Measurements from ENCODE around the gene RIPOR3. TPM values are rescaled to one million over a fixed set of nuclear protein-coding genes. Genes with fewer than 3 reads are reported as not detected.

The RIPOR3 gene
- polyA plus RNA-seq, 2 of the 4 experiments (the other 2 are of a cell fraction) = 0.03 to 0.06 TPM

GRCh38 chr20:50559856-50560638 lies 131.3 kb downstream of the RIPOR3 start:
- CTCF ChIA-PET = interaction anchor here (0.8 to 14.1 kb wide), 9 partner anchors 12 to 98 kb away, joined by 3 to 171 read pairs (median 4); no protein-coding TSS in a partner anchor
- Histone ChIP-seq H3K4me2 (peak overlapping the region; percentile 65; the same call in 1 of the 3 replicates), H3K4me3 (no peak overlapping the region), H3K27ac (peak overlapping the region; percentile 63 to 87; a peak in 5 of 6 replicates), H3K4me1 (peaks cover 60% of the 10 kb centered on the region), H3K9me3 (no peaks in the 10 kb centered on the region)
- ATAC-seq (no peak), FAIRE-seq (no peak), DNase-seq (ENCODE audit: low read depth in 1 of 2, low spot score in 1 of 2) (no peak)
- no peak for TF ChIP-seq PBX3 (IDR thresholded peaks at IDR 0.05)
- TF ChIP-seq ZNF302 (CRISPR knock-in tag; IDR thresholded peaks at IDR 0.05) = no peak
- TF ChIP-seq MAX (IDR thresholded peaks at IDR 0.05) = no peak
- TF ChIP-seq CBX8 (IDR thresholded peaks at IDR 0.05) = no peak
- TF ChIP-seq KDM5A (IDR thresholded peaks at IDR 0.05) = no peak
- TF ChIP-seq ATOH8 (CRISPR knock-in tag; IDR thresholded peaks at IDR 0.05; ENCODE audit: low read depth) = no peak
- TF ChIP-seq HDAC2 (IDR thresholded peaks at IDR 0.05) = no peak
- TF ChIP-seq HES2 (IDR thresholded peaks at IDR 0.05) = no peak
- no peak for TF ChIP-seq POLR2AphosphoS2 (conservative IDR thresholded peaks at IDR 0.05; ENCODE audit: low read length)
- TF ChIP-seq HOXA7 (CRISPR knock-in tag; IDR thresholded peaks at IDR 0.05) = no peak
- TF ChIP-seq HMGXB4 (CRISPR knock-in tag; IDR thresholded peaks at IDR 0.05; ENCODE audit: borderline replicate concordance) = no peak
- POLR2A ChIA-PET = no interaction called here
- WGBS (ENCODE audit: missing lambda C conversion rate) = 92% methylated on average over 8 of the region's 8 CpGs

- WGBS (ENCODE audit: missing lambda C conversion rate) = 94% methylated on average over 6 of the region's 6 CpGs
- no peak for DNase-seq (ENCODE audit: low read depth in 1 of 2, low spot score in 1 of 2)
Measured at GRCh38 chr20:50559149-50559548, 132.2 kb downstream of the RIPOR3 start.

GRCh38 chr20:50558483-50558925 lies 132.8 kb downstream of the RIPOR3 start:
- Histone ChIP-seq H3K4me1 (peaks cover 46% of the 10 kb centered on the region), H3K4me3 (no peak overlapping the region), H3K27ac (peak overlapping the region; percentile 6 to 58; a peak in 3 of 6 replicates), H3K9me3 (no peaks in the 10 kb centered on the region), H3K4me2 (peak overlapping the region; percentile 50)
- ChIA-PET CTCF (interaction anchor here (0.6 to 14.1 kb wide), 7 partner anchors 11 to 370 kb away, joined by 3 to 171 read pairs (median 5); no protein-coding TSS in a partner anchor), POLR2A (interaction anchor here (0.7 kb wide), 1 partner anchor 233 kb away, joined by 8 read pairs; no protein-coding TSS in a partner anchor)
- FAIRE-seq (no peak), DNase-seq (ENCODE audit: low read depth in 1 of 2, low spot score in 1 of 2) (peak; percentile 71 to 76), ATAC-seq (peak; percentile 82 to 86)
- WGBS (ENCODE audit: missing lambda C conversion rate) = 8% methylated on average over 4 of the region's 4 CpGs
- TF ChIP-seq ATOH8 (CRISPR knock-in tag; IDR thresholded peaks at IDR 0.05; ENCODE audit: low read depth) (no peak), HEYL (CRISPR knock-in tag; IDR thresholded peaks at IDR 0.05) (no peak), GATA3 (IDR thresholded peaks at IDR 0.05; ENCODE audit: borderline replicate concordance) (no peak), MYC (IDR thresholded peaks at IDR 0.05; ENCODE audit: borderline replicate concordance, low read length) (no peak), MAZ (IDR thresholded peaks at IDR 0.05; ENCODE audit: borderline replicate concordance, low read depth, low read length) (no peak), RCOR1 (IDR thresholded peaks at IDR 0.05; ENCODE audit: low read depth, low read length) (no peak), HMGXB4 (CRISPR knock-in tag; IDR thresholded peaks at IDR 0.05; ENCODE audit: borderline replicate concordance) (no peak)

More at GRCh38 chr20:50559149-50559548, 132.2 kb downstream of the RIPOR3 start:
- peaks cover 53% of the 10 kb centered on the region for H3K4me1 ChIP-seq
- no peak overlapping the region for H3K4me3 ChIP-seq
- TF ChIP-seq E2F6 (IDR thresholded peaks at IDR 0.05; ENCODE audit: borderline replicate concordance, low read depth) = no peak
- TF ChIP-seq POLR2AphosphoS2 (conservative IDR thresholded peaks at IDR 0.05; ENCODE audit: low read length) = no peak
- FAIRE-seq (no peak), ATAC-seq (no peak)
- H3K27ac ChIP-seq = peak overlapping the region in 1 of 2 experiments; percentile 58; a peak in 2 of 6 replicates
- peak overlapping the region; percentile 50; the same call in 1 of the 3 replicates for H3K4me2 ChIP-seq
- ChIA-PET POLR2A (no interaction called here), CTCF (interaction anchor here (0.7 to 14.1 kb wide), 6 partner anchors 11 to 380 kb away, joined by 3 to 171 read pairs (median 4); no protein-coding TSS in a partner anchor)
- H3K9me3 ChIP-seq = no peaks in the 10 kb centered on the region
